Testis (tissue), 2 donors: ENCODE results near the gene ADM2.

Experiments used
- POLR2A ChIP-seq: fragments of 450-650 bp; IDR thresholded peaks from one replicate; pipeline ENCODE4 v1.6.1; 2017; ENCODE audit warnings: antibody characterized with exemption, mild to moderate bottlenecking, moderate library complexity
- TF ChIP-seq, protein P1 (sequence below), 3 experiments: fragments of 450-650 bp in 2 of 3; fragments of 200-600 bp in 1 of 3; sonication (generic) in 1 of 3; IDR thresholded peaks; one replicate each; pipeline ENCODE4 v1.5.1; 2016 to 2019; ENCODE audit warnings: antibody characterized with exemption in 3 of 3, mild to moderate bottlenecking in 2 of 3, moderate library complexity in 1 of 3

- TF ChIP-seq, protein P1, sequence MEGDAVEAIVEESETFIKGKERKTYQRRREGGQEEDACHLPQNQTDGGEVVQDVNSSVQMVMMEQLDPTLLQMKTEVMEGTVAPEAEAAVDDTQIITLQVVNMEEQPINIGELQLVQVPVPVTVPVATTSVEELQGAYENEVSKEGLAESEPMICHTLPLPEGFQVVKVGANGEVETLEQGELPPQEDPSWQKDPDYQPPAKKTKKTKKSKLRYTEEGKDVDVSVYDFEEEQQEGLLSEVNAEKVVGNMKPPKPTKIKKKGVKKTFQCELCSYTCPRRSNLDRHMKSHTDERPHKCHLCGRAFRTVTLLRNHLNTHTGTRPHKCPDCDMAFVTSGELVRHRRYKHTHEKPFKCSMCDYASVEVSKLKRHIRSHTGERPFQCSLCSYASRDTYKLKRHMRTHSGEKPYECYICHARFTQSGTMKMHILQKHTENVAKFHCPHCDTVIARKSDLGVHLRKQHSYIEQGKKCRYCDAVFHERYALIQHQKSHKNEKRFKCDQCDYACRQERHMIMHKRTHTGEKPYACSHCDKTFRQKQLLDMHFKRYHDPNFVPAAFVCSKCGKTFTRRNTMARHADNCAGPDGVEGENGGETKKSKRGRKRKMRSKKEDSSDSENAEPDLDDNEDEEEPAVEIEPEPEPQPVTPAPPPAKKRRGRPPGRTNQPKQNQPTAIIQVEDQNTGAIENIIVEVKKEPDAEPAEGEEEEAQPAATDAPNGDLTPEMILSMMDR (IDR thresholded peaks at IDR 0.05): no peak
- TF ChIP-seq POLR2A: no peak
Observed at GRCh38 chr22:50487290-50488005, 6.1 kb downstream of the ADM2 start.
